Measurements from ENCODE around the gene LGR4. TPM values are rescaled to one million over a fixed set of nuclear protein-coding genes. Genes with fewer than 3 reads are reported as not detected.

Gene LGR4
- total RNA-seq, 1 experiment from 2014 or later = 99.2 TPM

DNA sequence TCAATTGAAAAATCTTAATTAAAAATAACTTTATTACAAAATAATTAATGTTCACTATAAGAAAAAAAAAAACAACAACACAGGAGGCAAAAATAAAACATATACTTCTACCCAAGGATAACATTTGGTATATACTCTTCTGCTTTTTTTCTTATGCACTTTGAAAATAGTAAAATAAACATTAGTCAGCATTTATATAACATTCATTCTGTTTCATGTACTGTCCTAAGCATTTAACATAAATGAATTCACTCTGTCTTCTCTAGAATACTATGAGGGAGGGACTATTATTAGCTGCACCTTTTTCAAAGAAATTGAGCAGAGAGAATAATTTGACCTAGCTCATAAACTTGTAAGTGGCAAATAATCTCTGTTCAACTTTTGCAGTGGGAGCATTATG lies 61.3 kb downstream of the LGR4 start:
- Histone ChIP-seq H2BK120ac (ENCODE audit: low read depth, low read length, poor library complexity, severe bottlenecking) (no peak overlapping the region), H2BK12ac (ENCODE audit: insufficient read length, low read depth, low read length) (no peak overlapping the region), H3K27ac (ENCODE audit: insufficient read length, low read depth, low read length) (no peak overlapping the region), H3K23me2 (ENCODE audit: insufficient read length, low read depth, low read length, poor library complexity, severe bottlenecking) (no peaks in the 10 kb centered on the region), H3K18ac (ENCODE audit: insufficient read length, low read depth, low read length) (no peak overlapping the region), H3K4ac (ENCODE audit: low read depth, low read length) (no peak overlapping the region), H3K4me1 (ENCODE audit: insufficient read depth, low read length) (no peaks in the 10 kb centered on the region), H3K79me1 (ENCODE audit: insufficient read depth, low read depth, low read length, poor library complexity, severe bottlenecking) (peaks cover 2% of the 10 kb centered on the region), H2AK5ac (ENCODE audit: insufficient read length, low read length) (no peak overlapping the region), H4K20me1 (ENCODE audit: control insufficient read depth, insufficient read depth, insufficient read length) (no peaks in the 10 kb centered on the region), H3K23ac (ENCODE audit: insufficient read length, low read depth, low read length) (no peak overlapping the region), H2BK5ac (ENCODE audit: insufficient read length, low read length) (no peak overlapping the region), H3K27me3 (ENCODE audit: insufficient read depth, low read length) (no peaks in the 10 kb centered on the region), H2AFZ (ENCODE audit: low read length) (no peak overlapping the region), H3K9me3 (ENCODE audit: control insufficient read depth, low read depth, low read length) (no peaks in the 10 kb centered on the region), H4K5ac (ENCODE audit: insufficient read length, low read depth, low read length) (no peak overlapping the region), H3K4me2 (ENCODE audit: insufficient read depth, insufficient read length, low read length) (no peak overlapping the region), H4K8ac (replicated peaks; ENCODE audit: insufficient read length, low read depth, low read length) (no peak overlapping the region), H2BK20ac (ENCODE audit: low read depth, low read length, poor library complexity, severe bottlenecking) (no peak overlapping the region), H3T11ph (ENCODE audit: low read length) (no peak overlapping the region), H3K79me2 (ENCODE audit: insufficient read depth, low read length) (peaks cover 5% of the 10 kb centered on the region; the same call in 1 of the 2 replicates), H3K56ac (ENCODE audit: insufficient read length, low read depth, low read length) (no peak overlapping the region), H3K14ac (ENCODE audit: insufficient read depth, low read length) (no peak overlapping the region), H2BK15ac (ENCODE audit: low read depth, low read length) (no peak overlapping the region), H4K91ac (ENCODE audit: insufficient read length, low read depth, low read length) (no peak overlapping the region), H3K9ac (ENCODE audit: extremely low read depth, insufficient read length, low read length) (no peak overlapping the region)
- TF ChIP-seq, protein P1, sequence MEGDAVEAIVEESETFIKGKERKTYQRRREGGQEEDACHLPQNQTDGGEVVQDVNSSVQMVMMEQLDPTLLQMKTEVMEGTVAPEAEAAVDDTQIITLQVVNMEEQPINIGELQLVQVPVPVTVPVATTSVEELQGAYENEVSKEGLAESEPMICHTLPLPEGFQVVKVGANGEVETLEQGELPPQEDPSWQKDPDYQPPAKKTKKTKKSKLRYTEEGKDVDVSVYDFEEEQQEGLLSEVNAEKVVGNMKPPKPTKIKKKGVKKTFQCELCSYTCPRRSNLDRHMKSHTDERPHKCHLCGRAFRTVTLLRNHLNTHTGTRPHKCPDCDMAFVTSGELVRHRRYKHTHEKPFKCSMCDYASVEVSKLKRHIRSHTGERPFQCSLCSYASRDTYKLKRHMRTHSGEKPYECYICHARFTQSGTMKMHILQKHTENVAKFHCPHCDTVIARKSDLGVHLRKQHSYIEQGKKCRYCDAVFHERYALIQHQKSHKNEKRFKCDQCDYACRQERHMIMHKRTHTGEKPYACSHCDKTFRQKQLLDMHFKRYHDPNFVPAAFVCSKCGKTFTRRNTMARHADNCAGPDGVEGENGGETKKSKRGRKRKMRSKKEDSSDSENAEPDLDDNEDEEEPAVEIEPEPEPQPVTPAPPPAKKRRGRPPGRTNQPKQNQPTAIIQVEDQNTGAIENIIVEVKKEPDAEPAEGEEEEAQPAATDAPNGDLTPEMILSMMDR (conservative IDR thresholded peaks at IDR 0.05) = no peak
- Mint-ChIP-seq H3K36me3 (ENCODE audit: insufficient read depth in 1 of 3, low read depth in 3 of 3) (peaks cover 1 to 21% (median 14%) of the 10 kb centered on the region in 3 experiments; a peak in 6 of 7 replicates), H3K4me1 (peaks cover 28 to 31% of the 10 kb centered on the region in 2 experiments), H3K27ac (no peak overlapping the region), H3K9me3 (no peaks in the 10 kb centered on the region), H3K4me3 (no peak overlapping the region), H3K27me3 (ENCODE audit: low read depth) (no peaks in the 10 kb centered on the region)
- DNase-seq = no peak

Data from H9 (cell line).